Endothelial cell of umbilical vein (primary cell): ENCODE results near the gene MEOX2. TPM values are rescaled to one million over a fixed set of nuclear protein-coding genes. Genes with fewer than 3 reads are reported as not detected.

Experiments used
- BruUV-seq: library from RNA; stranded (reverse); fragments of 400-500 nt; replicated peaks from 2 replicates; lab custom pipeline; 2021; lab: Mats Ljungman, UMichigan
- CTCF ChIA-PET: fragments of 300-600, 350-600 bp; sonication (Branson Sonifier 250); formaldehyde crosslinking; loops from one replicate; lab custom pipeline; 2021; ENCODE audit warnings: antibody characterized with exemption, inconsistent platforms; lab: Charles Lee
- POLR2A ChIA-PET: fragments of 300-600, 350-600 bp; sonication (Branson Sonifier 250); formaldehyde crosslinking; loops from one replicate; lab custom pipeline; 2021; ENCODE audit warnings: antibody characterized with exemption, inconsistent platforms; lab: Charles Lee
- DNase-seq: peaks from one replicate; pipeline ENCODE4 v3.0.0-alpha.2; 2011; ENCODE audit warnings: low read depth, low spot score
- FAIRE-seq: peaks from 2 replicates; lab custom pipeline; 2011; peaks lifted over from hg19 to GRCh38; lab: Jason Lieb, UNC
- H2AFZ ChIP-seq: 2 replicates; pipeline ENCODE4 v1.6.0; 2012; ENCODE audit warnings: low read depth, low read length, control low read depth, inconsistent platforms
- H3K27ac ChIP-seq: 2 replicates; pipeline ENCODE4 v1.5.1; 2011; ENCODE audit warnings: low read depth, mild to moderate bottlenecking, control low read depth, low read length, moderate library complexity; ENCODE audit not compliant: insufficient read depth
- H3K27me3 ChIP-seq, 2 experiments: 2 replicates each; pipeline versions ENCODE4 v1.6.0 to v1.6.1; 2011; ENCODE audit warnings: low read length in 2 of 2, mixed read lengths in 1 of 2; ENCODE audit not compliant: control insufficient read depth in 2 of 2, insufficient read depth in 2 of 2
- H3K36me3 ChIP-seq, 2 experiments: 2 replicates in 1 of 2; 3 replicates in 1 of 2; pipeline ENCODE4 v1.5.1; 2011; ENCODE audit warnings: low read length in 2 of 2, mild to moderate bottlenecking in 1 of 2, moderate library complexity in 1 of 2; ENCODE audit not compliant: control insufficient read depth in 2 of 2, insufficient read depth in 2 of 2; ENCODE audit errors: extremely low read depth in 1 of 2
- H3K4me1 ChIP-seq: 3 replicates; pipeline ENCODE4 v1.5.1; 2011; ENCODE audit warnings: mild to moderate bottlenecking, low read length; ENCODE audit not compliant: control insufficient read depth, insufficient read depth; ENCODE audit errors: extremely low read depth
- H3K4me2 ChIP-seq: 2 replicates; pipeline ENCODE4 v1.6.1; 2011; ENCODE audit warnings: low read length, control low read depth, mixed read lengths; ENCODE audit not compliant: insufficient read depth
- H3K4me3 ChIP-seq, 3 experiments: fragments of 200-600 bp in 1 of 3; sonication (generic), shearing (Covaris generic) in 1 of 3; replicated peaks in 1 of 3; 2 replicates each; pipeline ENCODE4 v1.5.1; 2011 to 2016; ENCODE audit warnings: control low read depth in 3 of 3, low read length in 3 of 3, mild to moderate bottlenecking in 2 of 3, inconsistent platforms in 1 of 3, low read depth in 1 of 3, moderate library complexity in 1 of 3; ENCODE audit not compliant: insufficient read depth in 1 of 3
- H3K79me2 ChIP-seq: 2 replicates; pipeline ENCODE4 v1.6.0; 2012; ENCODE audit warnings: low read length, inconsistent platforms; ENCODE audit not compliant: control insufficient read depth, insufficient read depth
- H3K9ac ChIP-seq: replicated peaks from 2 replicates; pipeline ENCODE3; 2011; ENCODE audit warnings: low read length, control low read depth; ENCODE audit not compliant: insufficient read depth; ENCODE audit errors: extremely low read depth
- H3K9me1 ChIP-seq: replicated peaks from 3 replicates; pipeline ENCODE4 v1.6.0; 2011; ENCODE audit warnings: mild to moderate bottlenecking, low read length; ENCODE audit not compliant: control insufficient read depth, insufficient read depth; ENCODE audit errors: extremely low read depth
- H3K9me3 ChIP-seq: replicated peaks from 2 replicates; pipeline ENCODE4 v1.5.1; 2012; ENCODE audit warnings: low read length, inconsistent platforms; ENCODE audit not compliant: control insufficient read depth, insufficient read depth
- H4K20me1 ChIP-seq: replicated peaks from 2 replicates; pipeline ENCODE3; 2011; ENCODE audit warnings: mild to moderate bottlenecking, low read length; ENCODE audit not compliant: control insufficient read depth, insufficient read depth; ENCODE audit errors: extremely low read depth
- CTCF ChIP-seq, 2 donors: IDR thresholded peaks; 1 replicate in 1 of 2; 2 replicates in 1 of 2; pipeline ENCODE4 v1.5.1; 2011; ENCODE audit warnings: low read length in 2 of 2, mild to moderate bottlenecking in 2 of 2, moderate library complexity in 2 of 2, control low read depth in 1 of 2, inconsistent platforms in 1 of 2, low read depth in 1 of 2; ENCODE audit not compliant: insufficient read depth in 1 of 2; ENCODE audit errors: extremely low read depth in 1 of 2
- EZH2 ChIP-seq: IDR thresholded peaks from 2 replicates; pipeline ENCODE4 v1.6.1; 2012; ENCODE audit warnings: borderline replicate concordance, low read depth, mild to moderate bottlenecking, moderate library complexity, low read length, inconsistent platforms; ENCODE audit not compliant: severe bottlenecking
- FOS ChIP-seq: IDR thresholded peaks from 2 replicates; pipeline ENCODE4 v1.6.1; 2011; ENCODE audit warnings: mild to moderate bottlenecking, low read length, moderate library complexity, borderline replicate concordance; ENCODE audit not compliant: insufficient read depth
- GATA2 ChIP-seq: IDR thresholded peaks from 2 replicates; pipeline ENCODE4 v1.7.0; 2011; ENCODE audit warnings: low read depth, mild to moderate bottlenecking, moderate library complexity, mixed read lengths, low read length; ENCODE audit not compliant: insufficient read length, insufficient read depth
- JUN ChIP-seq: IDR thresholded peaks from 2 replicates; pipeline ENCODE4 v1.6.1; 2011; ENCODE audit warnings: borderline replicate concordance, low read depth; ENCODE audit not compliant: insufficient read length, insufficient read depth
- MAX ChIP-seq: IDR thresholded peaks from 2 replicates; pipeline ENCODE4 v1.6.1; 2011; ENCODE audit not compliant: insufficient read depth, insufficient read length
- MYC ChIP-seq: IDR thresholded peaks from one replicate; pipeline ENCODE4 v1.6.1; 2011; ENCODE audit warnings: mild to moderate bottlenecking, low read depth, low read length
- POLR2A ChIP-seq: IDR thresholded peaks from 2 replicates; pipeline ENCODE4 v1.6.1; 2012; ENCODE audit warnings: low read depth, mild to moderate bottlenecking, control low read depth, low read length
- POLR2AphosphoS5 ChIP-seq: IDR thresholded peaks from 2 replicates; pipeline ENCODE4 v1.6.1; 2012; ENCODE audit warnings: low read depth, mild to moderate bottlenecking, control low read depth, low read length, moderate library complexity; ENCODE audit not compliant: insufficient read depth
- dilution Hi-C: fragments of 300-500 bp; cut with MboI; formaldehyde crosslinking; loops from one replicate; pipeline ENCODE4 v1.15.0; 2019; ENCODE audit warnings: low sequenced_read_pairs; ENCODE audit not compliant: extremely low pct_ligation_motif_present
- intact Hi-C: fragments of 100-400 bp; cut with micrococcal nuclease; formaldehyde crosslinking; loops from one replicate; pipeline ENCODE4 v1.10.0; 2022
- polyA plus RNA-seq, 4 experiments: library from polyadenylated mRNA; depleted of rRNA in 3 of 4; stranded (reverse) in 3 of 4; unstranded in 1 of 4; fragments of >200 nt; gene quantifications; 2 replicates each; pipeline versions ENCODE4 v1.2.1 to v1.2.3, GENCODE V29; 2011 to 2012; ENCODE audit warnings: missing spikeins in 1 of 4
- total RNA-seq: library from RNA; stranded (reverse); gene quantifications from 2 replicates; pipeline ENCODE4 v1.2.3, GENCODE V29; 2021

The MEOX2 gene
- total and polyA plus RNA-seq, 2 donors (not counting 3 experiments of a cell fraction or from before 2014, with no cell fraction given): 11.6 to 45.1 TPM

GRCh38 chr7:15610503-15610902, 76.0 kb downstream of the MEOX2 start:
- Histone ChIP-seq H3K27ac (no peak overlapping the region), H3K9me3 (no peaks in the 10 kb centered on the region), H3K9me1 (no peaks in the 10 kb centered on the region), H3K27me3 (no peaks in the 10 kb centered on the region), H2AFZ (no peak overlapping the region), H3K9ac (no peak overlapping the region), H3K4me3 (no peak overlapping the region), H4K20me1 (no peaks in the 10 kb centered on the region), H3K79me2 (no peaks in the 10 kb centered on the region), H3K36me3 (no peaks in the 10 kb centered on the region), H3K4me2 (no peak overlapping the region), H3K4me1 (no peaks in the 10 kb centered on the region)
- dilution Hi-C loops (no loop called here), intact Hi-C loops (loop anchor here (2.0 kb wide), 1 partner anchor 460 kb away; no protein-coding TSS in a partner anchor)
- no peak for TF ChIP-seq POLR2A
- TF ChIP-seq MYC: no peak
- TF ChIP-seq JUN: no peak
- no peak for TF ChIP-seq GATA2
- no peak for TF ChIP-seq EZH2
- TF ChIP-seq CTCF (IDR thresholded peaks at IDR 0.05; ENCODE audit: extremely low read depth in 1 of 2, insufficient read depth in 1 of 2, low read depth in 1 of 2, low read length in 2 of 2): no peak
- TF ChIP-seq FOS: no peak
- no peak for TF ChIP-seq POLR2AphosphoS5
- no peak for TF ChIP-seq MAX
- no peak for FAIRE-seq
- no peak for DNase-seq
- ChIA-PET POLR2A (no interaction called here), CTCF (interaction anchor here (1.2 to 1.7 kb wide), 3 partner anchors 18 to 102 kb away, joined by 3 to 4 read pairs (median 3); no protein-coding TSS in a partner anchor)
- BruUV-seq: no TSS peak
